NCI-H2107 (cell line): ENCODE measurements around the gene SEC24D.

Source experiments
- DNase-seq: peaks from one replicate; lab custom pipeline; 2025; lab: John Stamatoyannopoulos, UW

SEC24D gene

DNA sequence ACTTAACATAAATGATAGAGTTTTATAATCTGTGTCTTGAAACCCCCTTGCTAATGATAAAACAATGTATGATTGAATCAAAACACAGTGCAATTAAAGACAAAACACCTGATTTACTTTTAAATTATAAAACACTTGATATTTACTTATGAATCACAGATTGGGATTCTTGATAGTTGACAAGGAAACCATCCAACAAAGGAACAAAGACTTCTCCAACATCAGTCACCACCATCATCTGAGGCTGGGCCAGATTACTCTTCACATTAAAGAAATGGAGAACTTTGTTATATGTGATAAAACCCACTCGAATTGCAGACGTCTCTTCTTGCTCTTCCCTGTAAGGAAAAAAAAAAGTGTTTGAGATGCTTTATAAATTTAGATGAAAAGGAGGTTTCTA lies 83.4 kb downstream of the SEC24D start:
- no peak for DNase-seq

DNA sequence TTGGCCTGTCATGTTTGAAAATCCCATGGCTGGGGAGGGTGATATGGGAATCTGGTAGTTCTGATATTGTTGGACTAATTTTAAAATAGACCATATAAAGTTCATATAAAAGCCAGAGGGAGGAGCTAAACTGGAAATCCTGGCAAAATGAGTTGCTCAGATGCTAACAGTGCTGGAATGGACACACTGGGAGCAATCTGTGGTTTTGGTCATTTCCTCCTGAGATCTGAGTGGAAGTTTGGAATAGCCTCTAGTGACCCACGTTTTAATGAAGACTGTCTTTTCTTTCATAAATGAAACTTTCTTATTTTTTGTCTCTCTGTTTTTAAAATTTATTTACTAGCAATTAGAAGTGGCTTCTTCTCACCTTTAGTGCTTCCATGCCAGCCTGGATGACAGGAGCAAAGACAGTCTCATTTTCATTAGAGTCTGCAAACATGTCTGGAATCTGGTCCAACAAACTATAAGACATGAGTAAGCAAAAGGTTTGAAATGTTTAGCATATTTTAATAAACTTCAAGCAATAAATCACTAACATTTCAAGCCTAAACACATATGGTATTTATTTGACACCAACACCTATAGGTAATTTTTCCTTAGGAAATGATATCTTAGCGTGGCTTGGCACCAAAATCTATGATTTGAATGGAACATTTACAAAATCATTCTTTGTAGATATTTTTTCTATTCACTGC lies 84.2 kb downstream of the SEC24D start:
- no peak for DNase-seq

DNA sequence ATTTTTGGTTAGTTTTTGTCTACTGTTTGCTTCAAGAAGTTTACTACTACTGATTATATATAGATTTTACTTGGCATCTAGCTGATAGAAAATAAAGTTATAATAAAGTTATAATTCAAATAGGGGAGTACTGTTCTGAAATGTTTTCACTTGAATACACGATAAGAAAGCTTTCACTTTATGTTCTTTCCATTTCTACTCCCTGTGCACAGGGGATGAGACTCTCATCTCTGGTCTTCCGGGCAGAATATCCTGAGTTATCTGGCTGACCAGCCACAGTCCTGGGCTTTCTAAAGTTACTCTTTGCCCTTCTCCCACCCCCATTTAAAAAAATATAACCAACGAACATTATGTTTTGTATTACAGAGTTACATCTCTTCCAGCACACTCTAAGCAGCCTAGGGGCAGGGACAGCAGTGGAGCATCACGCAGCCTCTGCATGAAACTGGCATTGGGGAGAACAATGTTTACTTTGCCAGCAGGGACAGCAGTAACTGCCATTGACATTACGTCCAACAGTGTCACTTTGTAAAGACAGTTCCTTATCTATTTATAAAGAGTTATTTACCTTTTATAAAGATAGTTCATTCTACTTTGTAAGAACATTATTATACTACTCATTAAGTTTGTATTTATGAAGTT lies 86.5 kb downstream of the SEC24D start:
- DNase-seq: no peak

DNA sequence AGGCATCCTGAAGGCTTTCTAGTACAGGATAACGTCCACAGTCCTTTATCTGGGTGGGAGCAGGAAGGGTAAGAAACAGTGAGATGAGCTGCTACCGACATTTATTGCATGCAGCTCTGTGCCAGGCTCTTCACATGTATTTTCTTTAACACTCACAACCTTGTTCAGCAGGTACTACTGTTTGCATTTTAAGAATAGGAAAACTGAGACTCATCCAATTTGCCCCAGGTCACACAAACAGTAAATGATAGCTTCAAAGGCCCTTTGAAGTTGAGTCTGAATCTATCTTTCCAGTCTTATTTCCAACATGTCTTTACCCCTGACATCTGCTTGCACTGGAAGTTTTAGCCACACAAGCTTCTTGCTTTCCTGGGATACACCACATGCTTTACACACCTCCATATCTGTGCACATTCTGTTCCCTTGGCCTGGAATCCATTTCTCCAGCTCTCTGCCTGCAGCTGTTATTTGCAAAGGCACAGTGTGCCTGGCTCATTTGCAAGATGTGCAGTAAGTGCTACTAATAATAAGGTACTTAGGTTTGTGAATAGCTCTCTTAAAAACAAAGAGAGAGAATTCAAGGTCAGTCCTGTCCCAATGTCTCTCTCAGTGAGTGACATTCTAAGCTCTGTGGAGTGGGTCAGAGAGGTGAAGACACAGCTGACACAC lies 89.5 kb downstream of the SEC24D start:
- no peak for DNase-seq

DNA sequence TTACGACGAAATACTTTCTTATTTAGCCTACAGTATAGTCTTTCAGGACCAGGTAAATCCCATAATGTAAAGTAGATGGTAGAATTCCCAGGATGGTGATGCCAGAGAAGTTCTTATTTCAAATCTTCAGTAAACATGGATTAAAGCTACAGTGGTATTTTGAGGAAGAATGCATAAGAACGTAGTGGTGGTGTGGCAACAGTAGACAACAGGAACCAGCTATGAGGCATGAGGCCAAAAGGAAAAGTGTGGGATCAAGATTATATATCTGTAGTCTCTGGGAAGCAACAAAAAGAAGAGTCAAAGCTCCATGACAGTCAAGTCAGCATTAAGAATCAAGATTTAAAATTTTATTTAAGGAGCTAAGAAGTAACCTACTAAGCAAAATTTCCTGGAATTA lies 90.6 kb downstream of the SEC24D start:
- DNase-seq: no peak

DNA sequence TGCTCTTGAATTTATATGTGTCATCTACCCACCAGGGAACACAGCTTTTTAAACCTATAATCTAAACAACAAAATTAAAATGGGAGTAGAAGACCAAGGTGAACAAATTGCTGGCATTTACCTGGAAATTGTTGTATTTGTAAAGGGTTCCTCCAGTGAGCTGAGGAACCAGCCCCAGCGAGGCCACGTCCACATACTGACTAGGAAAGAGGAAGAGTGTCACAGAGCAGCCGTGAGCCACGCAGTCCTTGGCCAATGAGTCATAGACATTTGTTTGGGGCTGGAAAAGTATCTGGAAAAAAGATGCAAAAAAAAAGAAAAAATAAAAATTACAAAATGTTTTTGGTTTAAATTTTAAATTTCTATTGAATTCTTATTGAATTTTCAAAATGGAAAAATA lies 92.1 kb downstream of the SEC24D start:
- no peak for DNase-seq

DNA sequence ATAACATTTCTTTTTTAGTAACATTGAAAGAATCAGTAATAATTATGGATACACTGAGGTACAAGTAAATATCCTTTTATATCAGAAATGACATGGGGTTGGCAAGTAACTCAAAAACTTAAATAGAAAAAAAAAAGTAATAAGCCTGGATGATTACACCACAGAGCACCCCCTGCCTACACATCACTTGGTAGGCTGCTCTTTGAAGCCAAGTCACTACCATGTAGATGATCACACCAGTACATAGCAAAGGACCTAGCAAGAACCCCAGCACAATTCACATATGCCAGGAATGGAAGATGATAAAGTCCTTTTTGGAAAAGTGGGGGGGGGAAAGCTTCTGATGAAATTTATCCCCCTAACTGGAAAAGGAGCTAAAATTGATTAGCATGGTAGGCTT lies 93.9 kb downstream of the SEC24D start:
- DNase-seq: no peak

DNA sequence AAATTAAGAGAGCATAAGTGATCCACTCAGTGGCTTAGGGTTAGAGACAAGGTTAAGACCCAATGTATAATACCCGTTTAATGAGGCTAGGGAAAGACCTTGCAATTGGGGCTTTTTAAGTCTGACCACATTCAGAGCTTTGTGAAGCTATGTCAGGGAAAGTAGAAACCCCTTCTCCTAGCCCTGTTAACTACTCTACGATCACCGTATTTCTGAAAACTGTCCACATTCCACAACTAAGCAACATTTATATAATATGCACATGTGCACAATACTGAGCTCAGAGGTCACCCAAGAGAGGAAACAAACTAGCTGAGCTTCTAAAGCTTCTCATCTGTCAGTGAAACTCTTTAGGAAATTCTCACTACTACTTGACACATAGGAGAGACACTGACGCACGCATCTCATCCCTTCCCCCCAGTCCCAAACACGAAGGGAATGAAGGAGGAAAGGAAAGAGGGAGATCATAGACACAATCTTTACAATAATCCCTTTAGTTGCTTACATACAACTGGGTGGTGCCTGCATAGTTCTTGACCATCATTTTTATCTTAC lies 94.5 kb downstream of the SEC24D start:
- DNase-seq: no peak

DNA sequence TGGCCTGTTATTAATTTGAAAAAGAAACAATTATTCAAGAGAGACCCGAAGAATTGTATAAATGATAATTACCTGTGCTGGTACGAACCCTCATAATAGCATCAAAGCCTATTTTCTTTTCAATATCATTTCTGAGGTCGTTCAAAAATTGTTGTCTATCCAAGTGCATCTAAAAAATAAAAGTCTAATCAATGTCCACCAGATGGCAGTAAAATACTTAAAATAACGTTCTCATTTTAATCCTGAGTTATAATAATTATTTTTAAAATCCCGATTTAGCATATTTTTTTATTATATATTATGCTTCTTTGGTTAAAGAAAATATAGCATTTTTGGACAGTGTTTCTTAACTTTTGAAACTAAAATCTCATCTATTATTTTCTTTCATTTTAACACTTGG lies 95.1 kb downstream of the SEC24D start:
- DNase-seq: no peak

DNA sequence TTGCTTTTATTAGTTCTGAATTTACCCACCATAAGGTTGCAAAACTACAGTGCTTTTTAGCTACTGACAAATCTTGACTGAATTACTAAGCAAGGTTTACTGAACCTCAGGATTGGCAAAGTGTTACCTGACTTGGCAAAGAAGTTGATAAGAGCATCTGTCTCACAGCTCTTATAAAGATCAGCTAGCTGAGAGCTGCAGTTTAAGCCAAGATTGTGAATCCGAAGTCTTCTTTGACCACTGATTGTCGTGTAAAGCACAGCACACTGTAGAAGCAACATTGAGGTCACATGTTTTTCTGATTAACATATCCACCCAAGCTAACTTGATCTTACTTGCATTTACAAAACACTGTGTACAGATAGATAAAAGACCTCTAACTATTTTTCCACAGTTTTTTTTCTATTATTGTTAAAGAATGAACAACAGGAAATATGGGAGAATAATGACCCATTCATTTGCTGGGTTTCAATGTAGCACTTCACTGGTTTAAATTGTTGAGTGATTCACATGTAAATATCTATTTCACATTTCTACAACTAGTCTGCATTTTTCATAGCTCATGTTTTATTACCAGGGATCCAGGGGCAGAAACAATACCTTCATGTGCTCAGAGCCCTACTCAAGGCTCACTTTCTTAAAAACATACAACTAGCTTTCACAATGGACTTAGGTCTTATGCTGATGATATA lies 96.8 kb downstream of the SEC24D start:
- no peak for DNase-seq

DNA sequence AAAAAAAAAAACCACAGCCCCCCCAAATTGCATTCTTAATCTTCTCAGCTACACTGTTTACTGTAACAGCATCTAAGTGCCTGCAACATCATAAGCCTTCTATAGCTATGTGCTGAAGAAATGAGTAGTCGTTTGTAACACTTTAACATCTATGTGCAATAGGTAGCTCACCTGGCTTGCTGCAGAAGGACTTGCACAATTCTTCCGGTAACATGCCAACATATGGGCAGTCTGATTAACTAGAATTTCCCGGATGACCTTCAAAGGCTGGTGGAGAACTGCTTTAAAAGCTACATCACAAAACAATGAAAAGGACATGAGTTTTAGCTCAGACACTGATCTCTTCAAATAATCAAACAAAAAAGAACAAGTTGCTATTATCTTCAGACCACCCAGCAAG lies 97.8 kb downstream of the SEC24D start:
- DNase-seq: no peak

DNA sequence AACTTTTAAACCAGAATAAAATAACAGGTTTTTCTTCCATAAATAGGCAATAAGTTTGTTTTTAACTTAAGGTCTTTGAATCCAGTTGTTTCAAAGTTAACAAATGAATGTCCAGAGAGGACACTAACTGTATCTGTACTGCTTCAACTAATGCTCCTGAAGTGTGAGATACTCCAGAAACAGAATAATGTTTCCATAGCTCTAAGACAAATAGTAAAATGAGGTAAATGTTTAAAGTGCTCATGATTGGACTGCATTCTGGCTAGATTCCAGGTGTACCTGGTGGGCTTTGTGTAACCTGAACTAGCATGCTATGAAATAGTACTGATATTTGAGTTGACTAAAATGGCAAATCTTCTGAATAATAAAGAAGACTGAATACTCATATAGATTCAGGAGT lies 99.0 kb downstream of the SEC24D start:
- no peak for DNase-seq

DNA sequence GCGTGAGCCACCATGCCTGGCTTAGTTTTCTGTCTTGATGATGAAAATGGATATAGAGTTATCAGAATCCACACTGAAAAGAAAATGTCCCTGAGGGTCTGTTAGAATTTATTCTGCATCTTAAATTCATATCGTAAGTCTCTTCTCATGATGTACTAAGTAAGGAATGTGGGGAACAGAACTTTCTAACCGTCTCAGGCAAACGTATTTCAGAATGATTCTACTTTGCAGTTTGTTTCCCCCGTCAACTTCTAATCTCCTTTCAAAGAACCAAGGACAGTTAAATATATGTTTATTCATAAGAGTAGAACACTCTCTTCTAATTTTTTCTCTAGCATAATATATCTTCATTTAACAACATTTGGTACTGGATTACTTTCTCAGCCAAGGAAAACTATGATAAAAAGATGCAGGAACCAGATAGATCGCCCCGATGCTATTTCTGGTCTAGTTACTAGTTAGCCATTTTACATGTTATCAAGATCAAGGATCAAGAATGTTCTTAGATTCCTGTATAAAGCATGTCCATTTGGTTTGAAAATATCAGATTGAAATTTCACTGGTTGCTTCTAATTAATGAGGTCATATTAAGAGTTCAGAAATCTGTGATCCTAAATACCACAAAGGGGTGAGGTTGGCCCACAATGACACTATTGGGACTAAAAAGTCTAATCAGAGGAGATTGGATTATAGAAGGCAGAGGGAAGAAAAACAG lies 101.3 kb downstream of the SEC24D start:
- DNase-seq: no peak

DNA sequence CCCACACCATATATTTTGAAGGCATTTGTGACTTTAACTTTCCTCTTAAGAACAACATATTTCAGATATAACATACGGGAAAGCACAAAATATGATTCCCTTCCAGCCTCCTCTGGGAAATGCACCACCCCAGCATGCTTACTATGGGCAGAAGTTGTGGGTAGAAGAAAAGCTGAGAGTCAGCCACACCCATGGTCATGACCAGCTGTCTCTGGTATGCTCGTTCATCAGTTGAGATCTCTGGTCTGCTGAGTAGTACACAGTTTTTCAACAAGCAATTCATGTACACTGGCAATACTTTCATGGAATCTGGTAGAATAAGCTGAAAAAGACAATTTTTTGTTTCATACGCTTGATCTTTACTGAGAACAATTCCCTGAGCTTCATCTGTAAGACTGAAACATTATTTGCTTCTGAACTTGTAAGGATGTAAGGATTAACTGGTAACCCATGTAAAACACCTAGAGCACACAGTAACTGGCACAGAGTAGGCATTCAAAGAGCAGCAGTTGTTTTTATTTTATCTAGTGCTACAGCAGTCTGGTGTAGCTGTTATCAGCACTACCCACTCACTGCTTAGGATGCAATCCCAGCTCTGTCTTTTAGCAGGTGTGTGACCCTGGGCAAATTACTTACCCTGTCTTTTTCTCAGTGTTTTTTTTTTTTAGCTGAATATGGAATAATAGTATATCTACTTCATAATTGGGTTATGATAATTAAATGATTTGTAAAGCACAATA lies 103.2 kb downstream of the SEC24D start:
- DNase-seq: no peak

DNA sequence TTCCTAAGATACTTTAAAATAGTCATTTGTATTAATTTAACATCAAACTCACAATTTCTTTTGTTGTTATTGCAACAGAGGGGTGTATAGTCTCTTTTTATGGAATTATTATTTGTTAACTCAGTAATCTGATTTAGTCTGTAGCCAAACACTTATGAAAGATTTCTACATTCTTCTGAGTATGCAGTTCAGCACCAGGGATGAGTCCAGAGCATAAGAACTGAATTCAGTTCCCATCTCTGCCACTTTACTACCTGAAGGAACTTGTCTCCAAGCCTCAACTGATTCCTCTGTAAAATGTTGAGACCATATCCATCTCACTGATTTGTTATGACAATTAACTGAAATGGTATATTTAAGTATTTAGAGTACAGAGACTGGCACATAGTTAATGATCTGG lies 105.2 kb downstream of the SEC24D start:
- no peak for DNase-seq

DNA sequence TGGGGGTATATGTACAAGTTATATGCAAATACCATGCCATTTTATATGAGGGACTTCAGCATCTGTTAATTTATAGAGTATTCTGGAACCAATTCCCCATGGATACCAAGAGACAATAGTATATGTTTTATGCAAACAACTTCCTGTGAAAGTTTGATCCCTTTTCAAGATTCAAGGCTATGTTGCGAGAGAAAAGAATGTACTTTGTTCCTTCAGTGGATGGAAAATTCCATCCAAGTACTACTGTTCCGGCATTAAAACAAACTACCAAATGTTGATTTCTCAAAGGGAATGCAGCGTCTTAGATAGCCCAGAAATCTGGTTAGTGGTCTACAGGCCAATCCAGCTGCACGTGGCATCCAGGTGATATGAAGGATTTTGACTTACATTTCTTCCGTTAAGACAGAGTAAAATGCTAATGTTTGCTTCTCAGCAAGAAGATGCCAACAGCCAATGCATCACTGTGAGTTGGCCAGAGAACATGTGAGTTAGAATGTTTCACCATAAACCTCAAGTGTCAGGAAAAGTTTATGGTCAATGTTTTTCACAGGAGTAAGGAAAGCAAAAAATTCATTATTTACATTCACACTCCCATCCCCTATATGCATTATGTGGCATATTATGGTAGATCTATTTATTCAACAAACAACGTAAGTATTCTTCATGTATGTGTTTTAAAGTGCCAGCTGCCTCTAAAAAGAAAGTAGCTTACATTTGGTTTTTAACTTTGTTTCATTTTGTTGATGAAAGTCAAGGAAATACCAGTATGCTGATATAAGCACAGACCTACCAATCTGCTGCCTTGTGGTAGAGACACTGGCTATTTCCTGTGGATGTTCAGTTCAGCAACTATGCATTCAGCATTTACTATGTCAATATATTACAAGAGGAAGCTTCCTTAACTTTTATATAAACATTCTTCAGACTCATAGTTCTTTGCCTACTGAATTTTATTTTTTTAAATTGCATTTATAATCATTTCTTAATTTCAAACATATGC lies 106.3 kb downstream of the SEC24D start:
- no peak for DNase-seq

DNA sequence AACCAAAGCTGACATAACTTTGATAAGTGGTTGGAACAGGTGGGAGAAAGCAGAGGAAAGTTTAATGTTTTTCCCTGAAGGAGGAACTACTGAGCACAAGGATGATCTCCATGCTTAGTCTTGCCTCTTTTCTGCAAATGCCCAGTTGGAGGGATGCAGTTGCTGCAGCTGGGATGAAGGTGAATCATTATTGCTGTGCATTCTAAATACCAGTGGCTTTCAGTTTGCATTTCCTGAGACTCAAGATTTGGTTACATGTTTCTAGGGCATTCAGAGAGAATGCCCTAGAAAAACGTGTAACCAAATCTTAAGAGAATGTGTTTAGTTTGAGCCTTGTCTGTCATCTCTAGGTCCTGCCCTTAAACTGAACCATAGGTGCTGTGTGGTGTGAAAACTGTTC lies 108.6 kb downstream of the SEC24D start:
- no peak for DNase-seq

DNA sequence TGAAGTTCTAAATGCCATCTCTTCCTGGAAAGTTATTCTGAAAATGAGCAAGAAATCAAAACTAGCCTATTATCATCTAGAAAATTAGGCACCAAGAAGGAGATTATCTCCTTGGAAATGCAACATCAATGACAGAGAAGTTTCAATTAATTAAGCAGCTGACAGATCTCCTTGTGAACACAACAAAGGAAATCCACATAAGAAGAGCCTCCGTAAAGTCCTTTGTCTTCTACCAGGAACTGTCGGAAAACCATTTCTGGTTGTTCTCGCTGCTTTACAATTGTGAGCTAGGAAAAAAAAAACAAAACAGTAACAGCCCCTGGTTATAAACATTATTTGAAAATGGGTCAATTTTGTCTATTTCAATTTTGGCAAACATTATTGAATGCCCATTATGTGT lies 112.6 kb downstream of the SEC24D start:
- no peak for DNase-seq

DNA sequence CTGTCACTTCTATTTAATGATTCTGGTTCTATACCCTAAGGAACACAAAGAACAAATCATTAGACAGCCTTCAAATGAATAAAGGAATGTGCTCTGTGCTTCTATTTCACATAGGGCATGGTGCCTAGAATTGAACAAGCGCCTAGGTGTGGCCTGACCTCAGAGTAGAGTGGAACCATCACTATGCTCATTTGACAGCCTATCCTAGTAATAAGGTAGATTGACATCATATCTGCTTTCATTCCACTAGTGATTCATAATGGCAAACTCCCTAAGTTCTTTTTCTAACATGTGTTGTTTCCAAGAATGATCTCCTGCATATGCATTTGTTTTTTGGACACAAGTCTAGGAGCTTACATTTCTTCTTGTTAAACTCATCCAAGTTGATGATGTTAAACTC lies 114.2 kb downstream of the SEC24D start:
- no peak for DNase-seq
